Erythroblast (primary cell): ENCODE results near the gene MYOCD.

Experiments
- DNase-seq, 2 experiments: peaks; one replicate each; lab custom pipeline; 2025; lab: John Stamatoyannopoulos, UW
- GATA1 ChIP-seq: IDR thresholded peaks from 2 replicates; pipeline ENCODE4 v1.6.1; 2011; ENCODE audit warnings: low read depth, mild to moderate bottlenecking, control low read depth, low read length, moderate library complexity
- POLR2A ChIP-seq: IDR thresholded peaks from 2 replicates; pipeline ENCODE4 v1.6.1; 2011; ENCODE audit warnings: mild to moderate bottlenecking, low read length

Gene MYOCD

DNA sequence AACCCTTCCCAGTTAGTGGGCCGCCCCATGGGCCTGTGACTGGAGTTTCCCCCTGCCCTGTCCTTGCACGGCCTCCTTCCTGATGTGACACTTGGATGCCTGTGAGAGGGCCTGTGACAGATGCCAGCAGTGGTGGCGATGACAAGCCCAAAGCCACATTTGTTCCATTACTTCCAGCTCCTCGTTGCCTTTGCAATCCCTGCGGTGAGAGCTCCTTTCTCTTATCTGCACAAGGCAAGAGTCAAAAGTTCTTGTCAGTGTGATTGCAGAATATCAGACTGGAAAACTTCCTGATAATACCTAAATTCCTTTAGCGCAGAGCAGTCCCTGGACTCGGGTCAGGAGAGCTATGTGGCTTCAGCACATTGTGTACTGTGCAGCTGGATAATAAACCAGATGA lies 69.2 kb downstream of the MYOCD start:
- no peak for DNase-seq
- TF ChIP-seq GATA1 (no peak), POLR2A (no peak)

- TF ChIP-seq POLR2A = no peak
- TF ChIP-seq GATA1 = no peak
- DNase-seq = no peak
Observed at GRCh38 chr17:12735517-12735916, 69.8 kb downstream of the MYOCD start.

DNA sequence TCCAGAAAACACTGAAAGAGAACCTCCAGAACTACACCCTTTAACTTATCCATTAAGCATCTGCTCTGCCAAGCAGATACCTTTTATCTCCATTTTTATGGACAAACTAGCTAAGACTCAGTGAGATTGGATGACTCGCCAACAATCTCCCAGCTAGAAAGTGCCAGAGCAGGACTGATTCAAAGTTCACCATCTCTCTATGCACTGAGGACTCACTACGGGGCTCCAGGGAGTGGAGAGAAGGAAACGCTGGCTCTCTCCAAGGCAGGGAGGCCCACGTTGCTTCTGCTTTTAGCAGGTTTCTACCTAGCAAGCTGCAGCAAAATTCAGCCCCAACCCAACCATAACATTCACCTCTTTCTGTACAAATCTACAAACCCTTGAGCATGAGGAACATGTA lies 70.8 kb downstream of the MYOCD start:
- no peak for DNase-seq
- TF ChIP-seq POLR2A (no peak), GATA1 (no peak)

DNA sequence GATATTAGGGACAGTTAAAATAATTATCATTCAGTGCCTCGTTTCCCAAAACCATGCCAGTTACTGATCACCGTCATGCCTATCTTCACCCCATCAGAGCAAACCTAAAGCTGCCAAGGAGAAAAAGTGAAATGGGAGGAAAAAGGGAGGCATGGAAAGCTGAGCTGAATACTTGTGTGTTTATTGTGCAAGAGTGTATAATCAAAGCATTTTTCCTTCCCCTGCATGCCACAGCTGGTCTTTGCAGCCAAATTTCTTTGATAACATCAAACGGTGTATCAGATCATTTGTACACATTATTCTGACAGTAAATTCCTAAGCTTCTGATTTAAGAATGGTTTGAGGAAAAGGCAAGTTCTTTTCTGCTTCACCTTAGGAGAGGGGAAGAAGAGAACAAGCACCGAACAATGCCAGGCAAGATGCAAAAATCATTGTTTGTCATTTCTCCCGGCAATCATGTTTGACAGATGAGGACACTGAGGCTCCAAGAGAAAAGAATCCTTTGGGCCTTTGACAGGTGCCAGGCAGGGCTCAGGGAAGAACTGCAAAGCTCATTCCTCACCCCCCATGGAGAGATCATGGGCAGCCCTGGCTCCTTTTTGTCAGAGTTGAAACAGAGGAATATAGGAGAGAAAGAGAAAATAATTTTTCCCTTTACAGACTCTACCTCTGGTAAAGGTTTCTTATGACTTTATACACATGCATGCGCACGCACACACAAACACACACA lies 72.2 kb downstream of the MYOCD start:
- no peak for DNase-seq
- TF ChIP-seq POLR2A (no peak), GATA1 (no peak)

DNA sequence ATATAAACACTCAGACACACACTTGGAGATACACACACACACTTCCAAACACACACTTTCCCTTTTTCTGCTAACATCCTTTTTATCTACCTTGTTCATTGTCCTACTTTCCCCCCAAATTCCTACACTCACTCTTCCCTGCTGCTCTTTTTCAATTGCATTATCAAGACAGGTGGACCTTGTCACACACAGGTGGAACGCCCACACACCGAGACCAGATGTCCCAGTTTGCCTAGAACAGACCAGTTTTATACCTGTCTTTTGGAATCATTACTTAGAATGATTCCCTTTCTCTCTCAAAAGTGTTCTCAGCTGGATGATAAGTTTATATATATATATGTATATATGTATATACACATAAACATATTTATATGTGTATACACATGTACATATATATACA lies 72.9 kb downstream of the MYOCD start:
- DNase-seq = no peak
- TF ChIP-seq GATA1 (no peak), POLR2A (no peak)

GRCh38 chr17:12739500-12739899 lies 73.8 kb downstream of the MYOCD start:
- no peak for TF ChIP-seq POLR2A
- no peak for TF ChIP-seq GATA1
- no peak for DNase-seq

DNA sequence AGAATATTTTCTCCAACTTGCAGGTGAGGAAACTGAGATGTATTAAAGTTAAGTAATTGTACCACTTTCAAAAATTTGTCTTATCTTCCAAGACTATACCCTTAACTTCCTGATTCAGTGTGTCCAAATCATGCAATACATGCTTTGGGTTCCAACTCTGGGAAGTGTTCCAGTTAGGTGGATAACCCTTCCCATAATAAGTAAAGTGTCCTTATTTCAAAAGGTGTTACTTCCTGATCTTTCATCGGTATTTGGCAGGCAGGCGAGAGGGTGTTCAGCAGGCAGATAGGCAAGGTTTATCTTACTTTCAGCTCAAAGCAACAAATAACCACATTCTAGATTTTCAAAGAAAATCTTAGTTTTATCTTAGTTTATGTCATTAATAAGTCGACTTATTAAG lies 77.4 kb downstream of the MYOCD start:
- DNase-seq = no peak
- TF ChIP-seq GATA1 (no peak), POLR2A (no peak)

GRCh38 chr17:12744298-12744697 lies 78.6 kb downstream of the MYOCD start:
- DNase-seq = no peak
- TF ChIP-seq GATA1 (no peak), POLR2A (no peak)

DNA sequence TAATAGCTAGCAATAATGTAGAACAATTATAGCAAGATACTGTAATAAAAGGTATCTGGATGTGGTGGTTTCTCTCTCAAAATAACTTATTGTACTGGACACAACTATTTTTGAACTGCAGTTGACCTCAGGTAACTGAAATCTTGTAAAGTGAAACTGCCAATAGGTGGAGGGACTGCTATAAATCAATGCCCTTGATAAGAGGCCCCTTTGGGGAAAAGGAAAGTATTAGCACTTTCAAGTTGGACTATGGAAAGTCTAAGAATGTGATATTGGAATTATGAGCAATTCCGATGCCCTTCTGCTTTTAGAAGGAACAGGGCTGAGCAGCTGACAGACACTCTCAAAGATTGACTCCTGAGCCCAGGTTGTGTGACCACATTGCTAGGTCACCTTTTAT lies 79.1 kb downstream of the MYOCD start:
- no peak for DNase-seq
- TF ChIP-seq POLR2A (no peak), GATA1 (no peak)

- DNase-seq = no peak
- TF ChIP-seq GATA1 = no peak
- TF ChIP-seq POLR2A = no peak
Observed at GRCh38 chr17:12745486-12745885, 79.8 kb downstream of the MYOCD start.

DNA sequence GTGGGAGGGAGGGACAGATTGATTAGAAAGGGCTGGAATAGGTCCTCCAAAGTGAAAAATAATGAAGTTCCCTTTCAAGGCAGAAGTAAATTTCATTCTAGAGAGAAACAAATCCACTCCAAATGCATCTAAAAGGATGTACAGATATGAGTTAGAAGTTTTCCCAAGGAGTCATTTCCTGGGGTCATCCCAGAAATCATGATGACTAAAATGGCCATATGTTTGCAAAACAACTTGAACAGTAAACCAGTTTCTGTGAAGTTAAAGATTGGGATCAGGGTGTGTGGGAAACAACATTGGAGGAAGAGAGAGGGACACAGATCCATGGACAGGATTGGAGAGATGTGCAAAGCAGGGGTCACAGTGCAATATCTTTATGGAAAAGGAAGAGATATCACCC lies 91.1 kb downstream of the MYOCD start:
- no peak for DNase-seq
- TF ChIP-seq POLR2A (no peak), GATA1 (no peak)

DNA sequence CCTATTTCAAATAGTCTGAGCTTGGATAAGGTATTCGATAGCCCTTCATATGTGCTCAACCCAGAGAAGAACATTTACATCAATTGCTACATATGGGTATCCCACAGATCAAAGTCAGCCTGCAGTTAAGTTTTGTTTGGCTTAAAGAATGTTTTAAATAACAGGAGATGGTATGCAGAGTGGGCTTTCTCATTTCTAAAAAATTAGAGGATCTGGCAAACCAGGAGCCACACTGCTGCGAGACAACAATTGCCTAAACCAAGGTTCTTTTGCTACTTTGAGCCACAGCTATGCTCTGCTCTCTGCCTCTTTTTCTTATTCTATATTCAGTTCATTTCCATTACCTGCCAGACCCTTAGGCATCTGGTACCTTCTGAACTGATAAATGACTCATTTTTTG lies 93.4 kb downstream of the MYOCD start:
- TF ChIP-seq POLR2A (no peak), GATA1 (no peak)
- DNase-seq = no peak

GRCh38 chr17:12765548-12765947 lies 99.9 kb downstream of the MYOCD start:
- TF ChIP-seq GATA1 (no peak), POLR2A (no peak)

DNA sequence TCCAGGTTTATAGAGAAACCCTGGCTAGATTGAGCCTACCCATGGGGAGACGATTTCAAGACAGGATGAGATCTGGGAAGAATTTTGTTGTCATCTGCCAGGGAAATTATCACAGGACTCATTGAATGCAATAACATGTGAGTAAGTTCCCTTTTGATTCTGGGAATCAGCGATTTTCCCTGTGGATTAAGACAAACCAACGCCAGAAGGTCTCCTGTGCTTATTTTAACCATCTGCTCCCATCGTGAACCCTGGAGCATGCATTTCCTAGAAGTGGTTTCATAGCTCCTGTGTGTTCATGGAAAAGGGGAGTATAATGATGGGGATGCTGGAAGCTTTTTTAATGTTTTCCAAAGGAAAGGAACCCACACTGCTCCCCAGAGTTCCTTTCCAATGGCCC lies 102.6 kb downstream of the MYOCD start:
- no peak for DNase-seq
- TF ChIP-seq GATA1 (no peak), POLR2A (no peak)

More at GRCh38 chr17:12765548-12765947, 99.9 kb downstream of the MYOCD start:
- DNase-seq = peak in 1 of 2 experiments; percentile 3

- no peak for DNase-seq
- TF ChIP-seq POLR2A (no peak), GATA1 (no peak)
Observed at GRCh38 chr17:12769981-12770380, 104.3 kb downstream of the MYOCD start.

DNA sequence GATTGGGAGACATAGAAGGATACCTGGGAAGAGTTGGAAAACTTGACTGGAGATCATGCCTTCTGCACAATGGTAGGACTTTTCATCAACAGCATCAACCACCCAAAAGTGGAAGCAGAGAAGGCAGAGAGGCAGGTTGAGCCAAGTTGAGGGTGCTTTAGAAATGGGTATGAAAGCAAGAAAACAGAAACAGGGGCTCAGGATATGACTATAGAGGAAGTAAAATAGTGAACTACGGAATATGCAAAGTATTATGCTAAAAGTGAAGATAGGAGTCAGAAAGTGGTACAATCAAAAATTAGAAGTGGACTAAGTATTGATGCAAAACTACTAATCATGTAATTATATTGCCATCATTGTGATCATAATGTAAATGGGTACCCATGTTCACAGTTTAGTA lies 107.5 kb downstream of the MYOCD start:
- no peak for DNase-seq
- no peak for TF ChIP-seq POLR2A
- TF ChIP-seq GATA1 = no peak
